Activated CD4-positive, alpha-beta T cell treated with anti-CD3 and anti-CD28 coated beads, Interleukin-2, amount 10 ng/mL, durations not matched to agents 7 days and 5 days (primary cell): ENCODE data around the gene SLC44A2. TPM values are rescaled to one million over a fixed set of nuclear protein-coding genes. Genes with fewer than 3 reads are reported as not detected.

Experiments
- CTCF ChIA-PET: fragments of 350-600 bp; sonication (Branson Sonifier 250); formaldehyde crosslinking; loops from one replicate; lab custom pipeline; 2021; ENCODE audit warnings: antibody characterized with exemption; lab: Charles Lee
- POLR2A ChIA-PET: fragments of 350-600 bp; sonication (Branson Sonifier 250); formaldehyde crosslinking; loops from one replicate; lab custom pipeline; 2021; ENCODE audit warnings: antibody characterized with exemption; lab: Charles Lee
- DNase-seq: peaks from one replicate; pipeline ENCODE4 v3.0.0-alpha.2; 2020
- H3K27ac Mint-ChIP-seq: one replicate; pipeline ENCODE4 v1.8.0; 2021; ENCODE audit warnings: mild to moderate bottlenecking, moderate library complexity, mixed read lengths
- H3K27me3 Mint-ChIP-seq: one replicate; pipeline ENCODE4 v1.8.0; 2021; ENCODE audit warnings: mixed read lengths
- H3K36me3 Mint-ChIP-seq: one replicate; pipeline ENCODE4 v1.8.0; 2021; ENCODE audit warnings: low read depth, mixed read lengths
- H3K4me1 Mint-ChIP-seq: one replicate; pipeline ENCODE4 v1.8.0; 2021; ENCODE audit warnings: mixed read lengths
- H3K4me3 Mint-ChIP-seq: one replicate; pipeline ENCODE4 v1.8.0; 2021; ENCODE audit warnings: mild to moderate bottlenecking, moderate library complexity, mixed read lengths
- H3K9me3 Mint-ChIP-seq: one replicate; pipeline ENCODE4 v1.8.0; 2021; ENCODE audit warnings: mixed read lengths
- total RNA-seq, 2 experiments: library from RNA; stranded (reverse); gene quantifications; one replicate each; pipeline ENCODE4 v1.2.3, GENCODE V29; 2021

The SLC44A2 gene
- total RNA-seq, 2 experiments from 2014 or later: 162 to 189 TPM

GRCh38 chr19:10601999-10602329, 23.4 kb upstream of the SLC44A2 start:
- H3K4me1 Mint-ChIP-seq: peaks cover 24% of the 10 kb centered on the region
- H3K27ac Mint-ChIP-seq: peak overlapping the region; percentile 85
- ChIA-PET POLR2A (no interaction called here), CTCF (interaction anchor here (0.9 to 2.3 kb wide), 6 partner anchors 21 to 186 kb away, joined by 3 to 11 read pairs (median 4); no protein-coding TSS in a partner anchor)
- peak overlapping the region; percentile 70 for H3K4me3 Mint-ChIP-seq
- H3K27me3 Mint-ChIP-seq: peaks cover 8% of the 10 kb centered on the region
- peaks cover 9% of the 10 kb centered on the region for H3K36me3 Mint-ChIP-seq
- DNase-seq: no peak
- no peaks in the 10 kb centered on the region for H3K9me3 Mint-ChIP-seq

- ChIA-PET CTCF (interaction anchor here (0.9 to 2.3 kb wide), 7 partner anchors 21 to 186 kb away, joined by 3 to 11 read pairs (median 4); partner anchors contain the start of gene QTRT1), POLR2A (no interaction called here)
- Mint-ChIP-seq H3K36me3 (peaks cover 9% of the 10 kb centered on the region), H3K9me3 (no peaks in the 10 kb centered on the region), H3K4me3 (peak overlapping the region; percentile 89), H3K27ac (peak overlapping the region; percentile 100), H3K4me1 (peaks cover 22% of the 10 kb centered on the region), H3K27me3 (peaks cover 8% of the 10 kb centered on the region)
- peak; percentile 87 for DNase-seq
Measured at GRCh38 chr19:10602330-10603083, 22.8 kb upstream of the SLC44A2 start.

- Mint-ChIP-seq H3K4me3 (peak overlapping the region; percentile 89), H3K4me1 (peaks cover 24% of the 10 kb centered on the region), H3K36me3 (peaks cover 9% of the 10 kb centered on the region), H3K27ac (peak overlapping the region; percentile 100), H3K9me3 (no peaks in the 10 kb centered on the region), H3K27me3 (peaks cover 8% of the 10 kb centered on the region)
- DNase-seq: peak; percentile 92
- ChIA-PET POLR2A (no interaction called here), CTCF (interaction anchor here (0.8 to 2.3 kb wide), 5 partner anchors 22 to 98 kb away, joined by 3 to 11 read pairs (median 4); partner anchors contain the start of gene QTRT1)
Measured at GRCh38 chr19:10603084-10603872, 22.1 kb upstream of the SLC44A2 start.

- Mint-ChIP-seq H3K4me1 (peaks cover 24% of the 10 kb centered on the region), H3K27ac (peak overlapping the region; percentile 100), H3K4me3 (peak overlapping the region; percentile 89), H3K9me3 (no peaks in the 10 kb centered on the region), H3K36me3 (peaks cover 9% of the 10 kb centered on the region), H3K27me3 (peaks cover 8% of the 10 kb centered on the region)
- POLR2A ChIA-PET: no interaction called here
- DNase-seq: peak; percentile 46
- CTCF ChIA-PET: interaction anchor here (0.8 to 3.0 kb wide), 6 partner anchors 23 to 98 kb away, joined by 3 to 17 read pairs (median 4); partner anchors contain the start of gene QTRT1
Measured at GRCh38 chr19:10603873-10604459, 21.4 kb upstream of the SLC44A2 start.

GRCh38 chr19:10604460-10604980, 20.8 kb upstream of the SLC44A2 start:
- Mint-ChIP-seq H3K27me3 (peaks cover 8% of the 10 kb centered on the region), H3K4me3 (peak overlapping the region; percentile 89), H3K27ac (peak overlapping the region; percentile 100), H3K4me1 (peaks cover 24% of the 10 kb centered on the region), H3K36me3 (peaks cover 9% of the 10 kb centered on the region), H3K9me3 (no peaks in the 10 kb centered on the region)
- ChIA-PET CTCF (interaction anchor here (0.8 to 3.0 kb wide), 5 partner anchors 24 to 98 kb away, joined by 3 to 17 read pairs (median 3); partner anchors contain the start of gene QTRT1), POLR2A (no interaction called here)
- DNase-seq: peak; percentile 19

- H3K27ac Mint-ChIP-seq: no peak overlapping the region
- H3K4me1 Mint-ChIP-seq: peaks cover 19% of the 10 kb centered on the region
- no peaks in the 10 kb centered on the region for H3K9me3 Mint-ChIP-seq
- ChIA-PET POLR2A (no interaction called here), CTCF (interaction anchor here (0.6 to 2.0 kb wide), 7 partner anchors 9 to 143 kb away, joined by 3 to 5 read pairs (median 3); no protein-coding TSS in a partner anchor)
- no peak overlapping the region for H3K4me3 Mint-ChIP-seq
- H3K27me3 Mint-ChIP-seq: no peaks in the 10 kb centered on the region
- DNase-seq: no peak
- H3K36me3 Mint-ChIP-seq: peaks cover 12% of the 10 kb centered on the region
Measured at GRCh38 chr19:10611907-10612306, 13.4 kb upstream of the SLC44A2 start.

GRCh38 chr19:10612499-10613119, 12.7 kb upstream of the SLC44A2 start:
- H3K27ac Mint-ChIP-seq: no peak overlapping the region
- no peaks in the 10 kb centered on the region for H3K9me3 Mint-ChIP-seq
- CTCF ChIA-PET: interaction anchor here (0.6 to 2.0 kb wide), 5 partner anchors 24 to 144 kb away, joined by 3 to 5 read pairs (median 3); no protein-coding TSS in a partner anchor
- no peaks in the 10 kb centered on the region for H3K27me3 Mint-ChIP-seq
- H3K4me3 Mint-ChIP-seq: no peak overlapping the region
- no peak for DNase-seq
- peaks cover 14% of the 10 kb centered on the region for H3K36me3 Mint-ChIP-seq
- POLR2A ChIA-PET: no interaction called here
- H3K4me1 Mint-ChIP-seq: peaks cover 24% of the 10 kb centered on the region

- no peak overlapping the region for H3K4me3 Mint-ChIP-seq
- H3K36me3 Mint-ChIP-seq: peaks cover 15% of the 10 kb centered on the region
- ChIA-PET CTCF (no interaction called here), POLR2A (no interaction called here)
- H3K4me1 Mint-ChIP-seq: peaks cover 27% of the 10 kb centered on the region
- peak overlapping the region; percentile 82 for H3K27ac Mint-ChIP-seq
- H3K9me3 Mint-ChIP-seq: no peaks in the 10 kb centered on the region
- no peak for DNase-seq
- no peaks in the 10 kb centered on the region for H3K27me3 Mint-ChIP-seq
Measured at GRCh38 chr19:10615429-10616023, 9.8 kb upstream of the SLC44A2 start.

- no peak for DNase-seq
- H3K36me3 Mint-ChIP-seq: peaks cover 21% of the 10 kb centered on the region
- no peaks in the 10 kb centered on the region for H3K27me3 Mint-ChIP-seq
- H3K4me1 Mint-ChIP-seq: peaks cover 39% of the 10 kb centered on the region
- CTCF ChIA-PET: interaction anchor here (0.6 to 2.0 kb wide), 3 partner anchors 16 to 201 kb away, joined by 3 to 4 read pairs (median 3); no protein-coding TSS in a partner anchor
- H3K4me3 Mint-ChIP-seq: no peak overlapping the region
- POLR2A ChIA-PET: no interaction called here
- H3K27ac Mint-ChIP-seq: peak overlapping the region; percentile 46
- no peaks in the 10 kb centered on the region for H3K9me3 Mint-ChIP-seq
Measured at GRCh38 chr19:10617409-10618121, 7.8 kb upstream of the SLC44A2 start.

GRCh38 chr19:10618846-10619245, 6.5 kb upstream of the SLC44A2 start:
- ChIA-PET POLR2A (no interaction called here), CTCF (interaction anchor here (1.2 to 3.7 kb wide), 3 partner anchors 26 to 202 kb away, joined by 3 to 12 read pairs (median 4); no protein-coding TSS in a partner anchor)
- DNase-seq: no peak
- Mint-ChIP-seq H3K27me3 (no peaks in the 10 kb centered on the region), H3K27ac (no peak overlapping the region), H3K4me1 (peaks cover 46% of the 10 kb centered on the region), H3K36me3 (peaks cover 15% of the 10 kb centered on the region), H3K4me3 (no peak overlapping the region), H3K9me3 (no peaks in the 10 kb centered on the region)

GRCh38 chr19:10620786-10621185, 4.6 kb upstream of the SLC44A2 start:
- no peak overlapping the region for H3K4me3 Mint-ChIP-seq
- H3K27me3 Mint-ChIP-seq: no peaks in the 10 kb centered on the region
- peak overlapping the region; percentile 82 for H3K27ac Mint-ChIP-seq
- ChIA-PET POLR2A (no interaction called here), CTCF (interaction anchor here (0.6 to 3.7 kb wide), 4 partner anchors 9 to 361 kb away, joined by 3 to 12 read pairs (median 4); no protein-coding TSS in a partner anchor)
- H3K4me1 Mint-ChIP-seq: peaks cover 49% of the 10 kb centered on the region
- H3K9me3 Mint-ChIP-seq: no peaks in the 10 kb centered on the region
- H3K36me3 Mint-ChIP-seq: peaks cover 15% of the 10 kb centered on the region
- DNase-seq: no peak
